ENCODE results near the gene COX7A2L. TPM values are rescaled to one million over a fixed set of nuclear protein-coding genes. Genes with fewer than 3 reads are reported as not detected.

The COX7A2L gene
- total RNA-seq, 6 donors from 2014 or later, result 57.0 to 123 (median 85.7) TPM

DNA sequence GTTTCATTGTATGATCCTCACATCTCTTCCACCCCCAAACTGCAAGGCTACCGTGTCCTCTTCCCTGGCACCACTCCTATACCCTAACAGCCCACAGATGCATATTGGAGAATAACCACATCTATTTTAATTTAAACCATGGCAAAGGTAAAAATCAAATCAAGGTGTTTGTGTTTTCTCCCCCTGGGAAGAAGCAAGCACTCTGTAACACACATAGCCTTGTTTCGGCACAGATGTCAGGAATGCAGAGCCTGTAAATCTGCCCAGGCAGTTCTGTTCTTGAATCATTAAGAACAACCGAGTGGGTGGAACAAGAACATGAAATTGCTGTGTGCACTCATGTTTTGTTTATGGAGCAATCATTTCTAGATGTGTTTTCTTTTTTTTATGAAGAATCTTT lies 6.8 kb upstream of the COX7A2L start:
- WGBS, 2 donors, result 24 to 46% methylated on average over 3 of the region's 3 CpGs
- Histone ChIP-seq H3K4me3 (peak overlapping the region in 1 of 4 donors; percentile 15), H3K4me1 (peaks cover 14 to 23% (median 16%) of the 10 kb centered on the region in 4 donors), H3K27ac (peak overlapping the region in 2 of 4 donors; percentile 0 to 37), H3K36me3 (no peaks in the 10 kb centered on the region), H3K27me3 (no peaks in the 10 kb centered on the region), H3K9me3 (no peaks in the 10 kb centered on the region)
- TF ChIP-seq POLR2AphosphoS5 (IDR thresholded peaks at IDR 0.05) (no peak), EP300 (IDR thresholded peaks at IDR 0.05) (no peak), POLR2A (IDR thresholded peaks at IDR 0.05) (no peak)
- TF ChIP-seq, protein P1, sequence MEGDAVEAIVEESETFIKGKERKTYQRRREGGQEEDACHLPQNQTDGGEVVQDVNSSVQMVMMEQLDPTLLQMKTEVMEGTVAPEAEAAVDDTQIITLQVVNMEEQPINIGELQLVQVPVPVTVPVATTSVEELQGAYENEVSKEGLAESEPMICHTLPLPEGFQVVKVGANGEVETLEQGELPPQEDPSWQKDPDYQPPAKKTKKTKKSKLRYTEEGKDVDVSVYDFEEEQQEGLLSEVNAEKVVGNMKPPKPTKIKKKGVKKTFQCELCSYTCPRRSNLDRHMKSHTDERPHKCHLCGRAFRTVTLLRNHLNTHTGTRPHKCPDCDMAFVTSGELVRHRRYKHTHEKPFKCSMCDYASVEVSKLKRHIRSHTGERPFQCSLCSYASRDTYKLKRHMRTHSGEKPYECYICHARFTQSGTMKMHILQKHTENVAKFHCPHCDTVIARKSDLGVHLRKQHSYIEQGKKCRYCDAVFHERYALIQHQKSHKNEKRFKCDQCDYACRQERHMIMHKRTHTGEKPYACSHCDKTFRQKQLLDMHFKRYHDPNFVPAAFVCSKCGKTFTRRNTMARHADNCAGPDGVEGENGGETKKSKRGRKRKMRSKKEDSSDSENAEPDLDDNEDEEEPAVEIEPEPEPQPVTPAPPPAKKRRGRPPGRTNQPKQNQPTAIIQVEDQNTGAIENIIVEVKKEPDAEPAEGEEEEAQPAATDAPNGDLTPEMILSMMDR (IDR thresholded peaks at IDR 0.05), result no peak
- no peak for ATAC-seq (ENCODE audit: low FRiP score in 2 of 2)
- no peak for DNase-seq

- H3K36me3 ChIP-seq, result no peaks in the 10 kb centered on the region
- no peaks in the 10 kb centered on the region for H3K27me3 ChIP-seq
- H3K4me1 ChIP-seq, result peaks cover 17 to 29% (median 20%) of the 10 kb centered on the region in 4 donors
- no peak for TF ChIP-seq POLR2AphosphoS5 (IDR thresholded peaks at IDR 0.05)
- TF ChIP-seq EP300 (IDR thresholded peaks at IDR 0.05), result no peak
- TF ChIP-seq, protein P1 (IDR thresholded peaks at IDR 0.05), result no peak
- TF ChIP-seq POLR2A (IDR thresholded peaks at IDR 0.05), result no peak
- ATAC-seq (ENCODE audit: low FRiP score in 2 of 2) (no peak), DNase-seq (no peak)
- no peak overlapping the region for H3K27ac ChIP-seq
- no peaks in the 10 kb centered on the region for H3K9me3 ChIP-seq
- H3K4me3 ChIP-seq, result no peak overlapping the region
Measured at GRCh38 chr2:42366411-42366810, 5.4 kb upstream of the COX7A2L start.

- H3K4me1 ChIP-seq, result peaks cover 22 to 36% (median 27%) of the 10 kb centered on the region in 4 donors
- whole genome bisulfite sequencing, 2 donors, result 79 to 86% methylated on average over 3 of the region's 3 CpGs
- ATAC-seq (ENCODE audit: low FRiP score in 2 of 2), result no peak
- no peaks in the 10 kb centered on the region for H3K27me3 ChIP-seq
- H3K4me3 ChIP-seq, result no peak overlapping the region
- H3K27ac ChIP-seq, result no peak overlapping the region
- H3K36me3 ChIP-seq, result no peaks in the 10 kb centered on the region
- DNase-seq, result no peak
- no peaks in the 10 kb centered on the region for H3K9me3 ChIP-seq
- TF ChIP-seq EP300 (IDR thresholded peaks at IDR 0.05) (no peak), POLR2A (IDR thresholded peaks at IDR 0.05) (no peak), POLR2AphosphoS5 (IDR thresholded peaks at IDR 0.05) (no peak)
- TF ChIP-seq, protein P1 (IDR thresholded peaks at IDR 0.05), result no peak
Measured at GRCh38 chr2:42364658-42365057, 3.6 kb upstream of the COX7A2L start.

DNA sequence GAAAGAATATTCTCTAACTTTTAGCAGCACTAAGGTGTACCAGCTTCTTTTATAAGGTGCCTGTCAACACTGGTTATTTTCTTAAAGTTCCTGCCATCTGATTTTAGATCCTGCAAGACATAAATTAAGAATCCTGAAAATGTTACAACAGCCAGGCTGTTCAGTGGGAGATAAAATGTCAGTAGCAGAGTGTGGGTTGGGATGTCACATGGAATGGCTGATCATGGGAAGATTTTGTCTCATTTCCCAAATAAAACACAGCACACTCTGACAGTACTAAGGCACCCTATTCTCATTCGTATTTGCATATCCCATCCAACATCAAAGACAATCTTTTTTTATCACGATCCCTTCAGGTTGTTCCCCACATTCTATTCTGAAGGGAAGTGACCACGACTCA lies 2.4 kb upstream of the COX7A2L start:
- TF ChIP-seq, protein P1 (IDR thresholded peaks at IDR 0.05), result no peak
- no peak for TF ChIP-seq POLR2AphosphoS5 (IDR thresholded peaks at IDR 0.05)
- no peak for TF ChIP-seq POLR2A (IDR thresholded peaks at IDR 0.05)
- TF ChIP-seq EP300 (IDR thresholded peaks at IDR 0.05), result no peak
- 81 to 85% methylated on average over 3 of the region's 3 CpGs for WGBS, 2 donors
- H3K4me3 ChIP-seq, result no peak overlapping the region
- DNase-seq (no peak), ATAC-seq (ENCODE audit: low FRiP score in 2 of 2) (no peak)
- H3K36me3 ChIP-seq, result no peaks in the 10 kb centered on the region
- no peaks in the 10 kb centered on the region for H3K27me3 ChIP-seq
- H3K27ac ChIP-seq, result no peak overlapping the region
- H3K9me3 ChIP-seq, result no peaks in the 10 kb centered on the region
- H3K4me1 ChIP-seq, result peaks cover 24 to 40% (median 34%) of the 10 kb centered on the region in 4 donors

GRCh38 chr2:42361728-42362283 lies 789 bp upstream of the COX7A2L start:
- Histone ChIP-seq H3K36me3 (no peaks in the 10 kb centered on the region), H3K27me3 (no peaks in the 10 kb centered on the region), H3K4me3 (peak overlapping the region in 3 of 4 donors; percentile 78 to 91 (median 83)), H3K4me1 (peaks cover 16 to 41% (median 24%) of the 10 kb centered on the region in 4 donors), H3K27ac (peak overlapping the region; percentile 92 to 97 (median 95)), H3K9me3 (no peaks in the 10 kb centered on the region)
- no peak for ATAC-seq (ENCODE audit: low FRiP score in 2 of 2)
- TF ChIP-seq EP300 (IDR thresholded peaks at IDR 0.05), result no peak
- TF ChIP-seq, protein P1 (IDR thresholded peaks at IDR 0.05), result peak in 1 of 6 experiments; percentile 8
- no peak for DNase-seq
- WGBS, 2 donors, result 21 to 23% methylated on average over 6 of the region's 6 CpGs
